GM12892 (cell line): ENCODE results near the gene SLC12A4.

ENCODE experiments used
- POLR2A ChIP-seq: IDR thresholded peaks from 2 replicates; pipeline ENCODE4 v1.6.1; 2011; ENCODE audit warnings: low read depth, low read length, control low read depth
- POLR2AphosphoS5 ChIP-seq: IDR thresholded peaks from 2 replicates; pipeline ENCODE4 v1.6.1; 2011; ENCODE audit warnings: low read depth, low read length, control low read depth
- TAF1 ChIP-seq: IDR thresholded peaks from 2 replicates; pipeline ENCODE4 v1.6.1; 2011; ENCODE audit warnings: low read depth, mild to moderate bottlenecking, control low read depth, low read length, borderline replicate concordance

DNA sequence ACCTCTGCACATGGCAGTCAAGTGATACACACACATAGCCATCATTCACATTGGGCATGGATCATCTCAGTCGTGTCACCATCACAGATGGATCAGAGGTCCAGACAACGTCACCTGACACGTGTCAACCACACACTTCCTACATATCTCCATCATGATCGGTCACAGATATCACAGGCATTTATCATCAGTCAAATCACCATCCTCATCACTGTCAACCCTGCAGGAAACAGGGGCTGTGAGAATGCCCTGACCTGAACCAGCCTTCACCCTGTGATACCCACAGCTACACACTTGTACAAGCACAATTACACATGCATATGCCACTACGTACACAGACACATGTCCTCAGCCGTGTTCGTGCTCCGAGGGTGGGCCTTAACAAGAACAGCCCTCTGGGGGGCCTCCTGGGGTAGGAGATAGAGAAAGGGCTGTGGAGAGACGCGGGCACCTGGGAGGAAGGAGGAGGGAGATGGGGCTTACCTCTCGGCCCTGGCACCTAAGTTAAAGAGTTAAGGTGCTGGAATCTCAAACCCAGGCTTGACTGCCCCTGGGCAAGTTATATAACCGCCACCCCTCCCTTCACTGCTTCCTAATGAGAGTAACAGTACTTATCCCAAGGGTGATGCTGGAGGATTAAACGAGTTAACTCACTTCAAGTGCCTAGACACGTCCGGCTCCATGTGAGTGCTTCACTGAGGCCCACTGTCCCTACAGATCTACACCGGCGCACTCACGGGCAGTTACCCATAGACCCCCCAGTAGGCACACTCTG is 1.1 kb downstream of the SLC12A4 start:
- no peak for TF ChIP-seq POLR2AphosphoS5
- TF ChIP-seq TAF1 = no peak
- 0 out of 2 replicates have a peak, but pooled peaks have one; percentile 18 for TF ChIP-seq POLR2A
